8988T (cell line): Measurements from ENCODE around the gene MAP10.
A peak's percentile ranks its signal among the peaks of the same experiment; 100 is the strongest.
"Not testable (repeated sequence)": the region's sequence is repeated elsewhere in the genome, so short reads cannot be mapped to it uniquely, and the experiment has no call there.

ENCODE experiments used
- DNase-seq: peaks from one replicate; pipeline ENCODE4 v3.0.0; 2011

The MAP10 gene

DNA sequence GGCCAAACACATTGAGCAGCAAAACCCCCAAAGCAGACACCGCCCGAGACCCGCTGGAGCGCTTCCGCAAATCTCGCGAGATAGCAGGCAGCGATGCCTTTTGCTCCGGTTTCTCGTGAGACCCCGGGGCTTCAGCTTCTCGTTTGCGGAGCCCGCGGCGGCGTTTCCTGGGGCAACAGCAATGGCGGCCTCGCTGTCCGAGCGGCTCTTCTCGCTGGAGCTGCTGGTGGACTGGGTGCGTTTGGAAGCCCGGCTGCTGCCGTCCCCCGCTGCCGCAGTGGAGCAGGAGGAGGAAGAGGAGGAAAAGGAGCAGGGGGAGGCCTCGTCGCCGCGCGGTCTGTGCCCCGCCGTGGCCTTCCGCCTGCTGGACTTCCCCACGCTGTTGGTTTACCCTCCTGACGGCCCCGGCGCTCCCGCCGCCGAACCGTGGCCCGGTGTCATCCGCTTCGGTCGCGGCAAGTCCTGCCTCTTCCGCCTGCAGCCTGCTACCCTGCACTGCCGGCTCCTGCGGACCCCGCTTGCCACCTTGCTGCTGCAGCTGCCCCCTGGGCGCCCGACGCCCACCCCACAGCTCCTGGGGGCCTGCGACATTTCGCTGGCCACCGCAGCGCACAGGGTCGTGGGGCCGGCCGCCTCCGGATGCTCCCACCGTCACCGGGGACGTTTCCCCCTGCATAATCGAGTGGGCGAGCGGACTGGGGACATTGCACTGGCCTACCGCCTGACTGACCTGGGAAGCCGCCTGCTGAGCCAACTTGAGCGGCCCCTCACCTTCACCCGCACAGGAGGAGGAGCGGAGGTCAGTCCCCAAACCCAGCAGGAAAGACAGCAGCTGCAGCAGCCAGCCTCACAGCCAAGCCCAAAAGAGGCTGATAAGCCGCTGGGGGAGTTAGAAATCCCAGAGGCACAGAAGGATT, at the start of gene MAP10:
MAP10 (plus strand) TSS at position 148 of the 917 bp plus-strand sequence; CDS start at position 182, 34 bp downstream.
- DNase-seq = peak; percentile 66

DNA sequence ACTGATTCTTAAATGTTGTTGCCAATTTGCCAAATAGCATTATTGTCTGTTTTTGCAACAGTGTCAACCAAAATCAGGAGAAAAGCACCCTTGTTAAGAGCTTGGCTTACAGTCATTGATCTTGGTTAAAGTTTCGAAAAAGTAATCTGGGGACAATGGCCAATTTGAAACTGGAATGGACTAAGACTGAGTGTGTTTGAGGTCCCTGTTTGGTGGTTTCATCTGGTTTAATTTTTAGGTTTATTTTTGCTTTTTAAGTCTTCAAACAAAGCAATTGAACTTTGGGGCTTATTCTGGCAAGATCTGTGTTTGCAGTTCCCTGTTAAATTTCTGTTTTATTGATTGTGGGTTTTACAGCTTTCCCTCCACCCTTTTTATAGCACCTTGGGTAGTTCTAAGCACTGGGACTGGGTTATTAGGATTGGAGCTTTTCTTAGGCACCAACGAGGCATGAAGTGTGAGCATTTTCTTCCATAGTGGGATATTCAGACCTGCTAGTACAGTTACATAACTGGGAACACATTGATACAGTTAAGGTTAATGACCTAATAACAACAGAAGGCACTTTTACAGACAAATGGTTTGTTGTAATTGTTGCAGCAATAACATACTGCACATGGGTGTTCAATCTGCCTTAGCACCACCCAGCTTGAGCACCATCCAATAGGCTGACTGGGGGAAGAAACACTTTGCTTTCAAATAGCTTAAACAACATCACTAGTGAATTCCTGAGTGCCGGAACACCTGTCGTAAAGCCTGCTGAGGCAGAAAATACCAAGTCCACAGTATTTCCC, 40.6 kb upstream of the MAP10 start:
- no peak for DNase-seq

GRCh38 chr1:232765542-232765941, 39.7 kb upstream of the MAP10 start:
- DNase-seq = no peak

DNA sequence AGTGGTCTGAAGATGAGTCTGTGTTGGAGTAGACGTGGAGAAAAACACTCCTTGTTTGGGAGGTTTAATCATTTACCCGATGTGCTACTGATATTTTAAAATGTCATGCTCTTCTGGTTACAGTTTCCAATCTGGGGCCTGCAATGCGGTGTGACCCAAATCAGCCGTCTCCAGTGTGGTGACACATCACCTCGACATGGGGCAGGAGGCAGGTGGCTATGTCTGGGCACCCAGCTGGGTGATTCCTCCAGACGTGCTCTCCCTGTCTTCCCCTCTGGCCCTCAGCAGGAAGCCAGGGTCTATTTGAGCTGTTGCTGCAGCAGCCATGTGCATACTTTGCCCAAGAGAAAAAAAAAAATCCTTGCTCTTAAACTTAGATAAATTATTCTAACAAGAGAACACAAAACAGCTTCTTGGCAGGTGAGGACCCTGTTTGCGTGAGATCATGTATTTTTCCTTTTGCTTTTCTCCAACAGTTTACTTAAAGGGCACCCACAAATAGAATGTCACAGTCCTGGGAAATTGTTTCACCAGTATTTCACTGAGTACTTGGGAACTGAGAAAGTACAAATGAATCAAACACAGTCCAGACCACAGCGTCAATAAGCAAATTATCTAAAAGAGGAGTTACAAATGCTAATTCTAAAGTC, 38.9 kb upstream of the MAP10 start:
- DNase-seq = no peak

DNA sequence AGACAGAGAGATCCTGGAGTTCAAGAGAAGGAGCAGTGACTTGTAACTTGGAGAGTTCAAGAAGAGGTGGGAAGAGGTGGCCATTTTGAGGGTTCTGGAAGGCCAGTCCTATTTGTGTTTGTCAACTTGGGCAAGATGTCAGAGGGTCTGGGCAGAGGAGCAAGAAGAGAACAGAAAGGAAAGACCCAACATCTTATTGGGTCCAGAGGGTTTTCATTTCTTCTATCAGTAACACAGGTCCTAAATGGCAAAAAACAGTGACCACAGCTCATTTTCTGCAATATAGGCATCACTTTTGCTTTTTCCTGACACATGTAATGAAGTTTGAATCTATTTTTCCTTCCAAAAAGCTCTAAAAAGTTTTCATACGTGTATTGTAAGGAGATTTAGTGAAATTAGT, 38.3 kb upstream of the MAP10 start:
- no peak for DNase-seq

- no peak for DNase-seq
Observed at GRCh38 chr1:232767305-232768074, 37.7 kb upstream of the MAP10 start.

DNA sequence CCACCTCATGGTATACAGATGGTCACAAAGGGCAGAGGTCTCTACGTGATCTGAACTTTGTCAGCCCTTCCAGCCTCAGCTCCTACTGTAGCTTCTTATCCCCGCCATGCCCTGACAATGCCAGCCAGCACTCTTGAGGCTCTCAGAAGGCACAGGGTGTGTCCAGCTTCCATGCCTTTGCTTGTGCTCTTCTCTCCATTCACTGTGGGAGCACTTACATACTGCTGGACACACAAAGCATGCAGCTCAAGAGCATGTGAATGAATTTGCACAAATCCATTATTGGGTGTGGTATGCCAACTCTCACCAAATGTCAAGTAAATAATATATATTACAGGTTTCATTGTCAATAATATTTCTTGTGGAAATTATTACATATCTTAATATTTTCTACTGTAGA, 36.4 kb upstream of the MAP10 start:
- DNase-seq = no peak

- DNase-seq = no peak
Observed at GRCh38 chr1:232769733-232770132, 35.5 kb upstream of the MAP10 start.

GRCh38 chr1:232773752-232774151, 31.5 kb upstream of the MAP10 start:
- no peak for DNase-seq

DNA sequence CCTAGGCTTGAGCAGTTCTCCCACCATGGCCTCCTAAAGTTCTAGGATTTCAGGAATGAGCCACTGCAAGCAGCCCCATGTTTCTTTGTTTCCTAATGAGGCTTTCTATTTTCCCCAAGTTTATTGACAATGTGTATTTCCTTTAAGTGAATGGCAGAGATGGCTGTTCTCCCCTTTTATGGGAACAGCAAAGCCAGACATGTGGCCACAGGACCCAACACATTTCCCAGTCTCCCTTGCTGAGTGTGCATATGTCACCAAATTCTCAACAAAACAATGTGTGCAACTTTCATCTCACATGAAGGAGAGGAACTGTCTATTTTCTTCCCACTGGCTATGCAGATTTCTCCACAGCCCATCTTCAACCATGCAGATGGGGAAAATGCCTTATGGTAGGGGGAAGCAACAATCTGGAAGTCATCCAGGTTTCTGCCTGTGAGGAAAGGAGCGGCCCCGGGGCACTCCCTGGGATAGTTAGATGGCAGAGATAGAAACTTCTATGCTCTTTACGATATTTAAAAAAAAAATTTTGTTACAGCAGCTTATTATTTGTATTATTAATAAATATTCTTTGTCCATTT, 28.6 kb upstream of the MAP10 start:
- DNase-seq = no peak

DNA sequence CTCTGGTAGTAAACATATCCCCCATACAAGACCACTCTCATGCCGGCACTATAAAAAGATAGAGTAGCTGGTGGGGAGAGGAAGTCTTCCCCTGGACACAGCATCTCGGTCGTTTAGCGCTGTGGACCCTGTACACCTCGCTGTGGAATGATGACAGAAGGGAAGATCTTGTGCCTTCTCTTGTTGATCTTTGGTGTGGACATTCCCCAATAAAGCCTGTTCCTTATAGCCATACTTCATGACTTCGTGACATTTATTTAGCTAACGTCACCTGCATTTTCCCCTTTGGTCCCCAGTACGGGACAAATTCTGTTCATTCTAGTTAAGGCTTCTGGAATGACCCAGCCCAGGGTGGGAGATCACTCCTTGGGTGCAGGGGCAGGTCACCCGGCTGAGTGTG, 24.9 kb upstream of the MAP10 start:
- DNase-seq = no peak

- no peak for DNase-seq
Observed at GRCh38 chr1:232784794-232785193, 20.4 kb upstream of the MAP10 start.

- not testable (repeated sequence) for DNase-seq
Observed at GRCh38 chr1:232785630-232786029, 19.6 kb upstream of the MAP10 start.

DNA sequence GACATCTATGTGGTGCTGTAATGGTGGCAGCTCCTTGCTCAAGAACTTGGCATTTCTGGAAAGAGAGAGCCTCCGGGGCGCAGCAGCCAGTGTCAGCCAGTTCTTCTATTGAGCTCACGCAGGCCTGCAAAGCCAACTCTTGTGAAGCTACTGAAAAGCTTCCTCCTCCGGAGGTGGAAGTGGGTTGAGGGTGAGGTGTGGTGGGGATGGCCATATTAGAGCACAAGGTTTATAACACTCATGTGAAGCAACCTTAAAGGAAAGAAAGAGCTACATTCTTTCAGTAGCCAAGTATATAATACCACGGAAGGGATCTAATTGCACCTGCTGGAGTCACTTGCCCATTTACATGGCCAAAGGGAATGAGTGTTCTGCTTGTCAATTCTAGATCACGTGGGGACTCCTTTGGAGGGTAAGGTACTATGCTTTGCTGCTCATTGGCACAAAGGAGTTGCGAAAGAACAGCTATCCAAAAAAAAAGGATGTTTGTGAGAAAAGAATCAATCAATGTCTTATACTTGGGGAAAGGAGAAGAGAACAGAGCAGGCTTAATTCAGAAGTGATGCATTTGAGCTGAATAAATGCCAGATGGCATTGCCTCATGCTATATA, 18.3 kb upstream of the MAP10 start:
- DNase-seq = no peak

GRCh38 chr1:232788235-232788872, 16.9 kb upstream of the MAP10 start:
- DNase-seq = no peak

DNA sequence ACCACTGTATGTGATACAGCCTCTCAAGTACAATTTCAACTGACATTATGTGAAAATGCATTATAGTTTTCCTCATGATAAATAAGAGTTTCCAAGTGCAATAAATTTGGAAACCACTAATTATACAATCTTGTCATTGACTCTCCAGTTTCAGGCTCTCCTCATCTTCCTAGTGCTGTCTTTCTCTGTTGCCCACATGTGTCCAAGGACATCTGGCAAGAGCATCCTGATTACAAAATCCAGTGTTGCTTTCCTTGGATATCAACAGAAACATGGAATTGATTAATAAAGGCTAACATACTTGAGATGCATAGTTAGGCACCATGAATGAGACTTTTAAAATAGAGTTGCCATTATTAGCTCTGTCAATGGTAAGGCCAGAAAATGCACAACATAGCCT, 15.6 kb upstream of the MAP10 start:
- DNase-seq = no peak

GRCh38 chr1:232792949-232793348, 12.3 kb upstream of the MAP10 start:
- no peak for DNase-seq

GRCh38 chr1:232793944-232794343, 11.3 kb upstream of the MAP10 start:
- no peak for DNase-seq

GRCh38 chr1:232795497-232796053, 9.6 kb upstream of the MAP10 start:
- DNase-seq = no peak

GRCh38 chr1:232797856-232798510, 7.2 kb upstream of the MAP10 start:
- no peak for DNase-seq
